ENCODE results near the gene TBX15.
"Not testable (repeated sequence)": the region's sequence is repeated elsewhere in the genome, so short reads cannot be mapped to it uniquely, and the experiment has no call there.

The TBX15 gene

DNA sequence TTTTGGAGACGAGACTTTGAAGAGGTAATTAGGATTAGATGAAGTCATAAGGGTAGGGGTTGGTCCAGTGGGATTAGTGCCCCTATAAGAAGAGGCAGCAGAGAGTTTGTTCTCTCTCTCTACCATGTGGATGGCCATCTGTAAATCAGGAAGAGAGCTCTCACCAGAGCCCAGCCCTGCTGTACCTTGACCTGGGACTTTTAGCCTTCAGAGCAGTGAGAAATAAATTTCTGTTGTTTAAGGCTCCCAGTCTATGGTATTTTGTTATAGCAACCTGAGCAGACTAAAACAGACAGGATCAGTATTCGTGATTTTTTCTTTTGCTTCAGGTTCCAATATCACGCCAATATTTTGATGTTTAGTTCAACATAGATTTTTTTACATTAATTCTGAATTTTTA lies 30.0 kb downstream of the TBX15 start:
- DNase-seq, result no peak

DNA sequence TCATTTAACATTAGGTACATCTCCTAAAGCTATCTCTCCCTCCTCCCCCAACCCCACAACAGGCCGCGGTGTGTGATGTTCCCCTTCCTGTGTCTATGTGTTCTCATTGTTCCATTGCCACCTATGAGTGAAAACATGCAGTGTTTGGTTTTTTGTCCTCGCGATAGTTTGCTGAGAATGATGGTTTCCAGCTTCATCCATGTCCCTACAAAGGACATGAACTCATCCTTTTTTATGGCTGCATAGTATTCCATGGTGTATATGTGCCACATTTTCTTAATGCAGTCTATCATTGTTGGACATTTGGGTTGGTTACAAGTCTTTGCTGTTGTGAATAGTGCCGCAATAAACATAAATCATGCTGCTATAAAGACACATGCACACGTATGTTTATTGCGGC lies 30.6 kb downstream of the TBX15 start:
- not testable (repeated sequence) for DNase-seq

GRCh38 chr1:118954301-118954905 lies 33.7 kb downstream of the TBX15 start:
- DNase-seq, result no peak

GRCh38 chr1:118951270-118951936 lies 36.7 kb downstream of the TBX15 start:
- DNase-seq, result no peak

GRCh38 chr1:118949315-118949714 lies 38.8 kb downstream of the TBX15 start:
- no peak for DNase-seq

DNA sequence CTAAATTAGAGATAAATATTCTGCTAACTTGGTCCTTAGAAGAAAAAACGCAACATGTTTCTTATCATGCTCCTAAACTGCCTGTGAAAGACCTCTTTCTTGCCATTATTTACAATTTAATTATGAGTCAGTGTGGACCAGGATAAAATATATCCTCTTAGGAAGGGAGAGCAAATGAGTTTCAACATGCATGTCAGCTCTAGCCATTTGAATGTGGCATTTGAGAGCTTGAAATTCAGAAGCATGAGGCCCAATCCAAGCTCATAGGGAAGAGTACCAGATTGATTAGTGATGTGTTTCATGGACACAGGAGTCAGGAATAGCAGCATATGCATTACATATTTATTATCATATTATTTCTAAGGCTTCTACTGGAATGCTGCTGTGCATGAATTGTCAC lies 39.3 kb downstream of the TBX15 start:
- no peak for DNase-seq

GRCh38 chr1:118948351-118948750 lies 39.8 kb downstream of the TBX15 start:
- no peak for DNase-seq

DNA sequence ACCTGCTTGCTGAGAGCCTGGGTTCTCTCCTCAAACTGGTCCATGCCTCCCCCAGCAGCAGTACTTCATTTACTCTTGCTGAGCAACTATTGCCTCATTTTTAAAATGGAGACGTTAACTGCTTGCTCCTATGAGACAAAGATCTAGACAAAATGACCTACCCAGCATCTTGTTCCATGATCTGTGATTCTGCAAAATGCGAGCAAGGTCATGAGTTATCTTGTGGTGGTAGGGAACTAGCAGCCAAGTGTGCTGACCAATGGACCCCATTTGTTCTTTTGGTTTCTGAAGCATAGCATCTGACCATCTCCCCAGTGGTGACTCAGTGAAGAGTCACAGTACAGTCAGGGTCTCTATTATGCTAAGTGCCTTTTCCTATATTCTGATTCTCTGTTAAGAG lies 40.4 kb downstream of the TBX15 start:
- DNase-seq, result no peak

DNA sequence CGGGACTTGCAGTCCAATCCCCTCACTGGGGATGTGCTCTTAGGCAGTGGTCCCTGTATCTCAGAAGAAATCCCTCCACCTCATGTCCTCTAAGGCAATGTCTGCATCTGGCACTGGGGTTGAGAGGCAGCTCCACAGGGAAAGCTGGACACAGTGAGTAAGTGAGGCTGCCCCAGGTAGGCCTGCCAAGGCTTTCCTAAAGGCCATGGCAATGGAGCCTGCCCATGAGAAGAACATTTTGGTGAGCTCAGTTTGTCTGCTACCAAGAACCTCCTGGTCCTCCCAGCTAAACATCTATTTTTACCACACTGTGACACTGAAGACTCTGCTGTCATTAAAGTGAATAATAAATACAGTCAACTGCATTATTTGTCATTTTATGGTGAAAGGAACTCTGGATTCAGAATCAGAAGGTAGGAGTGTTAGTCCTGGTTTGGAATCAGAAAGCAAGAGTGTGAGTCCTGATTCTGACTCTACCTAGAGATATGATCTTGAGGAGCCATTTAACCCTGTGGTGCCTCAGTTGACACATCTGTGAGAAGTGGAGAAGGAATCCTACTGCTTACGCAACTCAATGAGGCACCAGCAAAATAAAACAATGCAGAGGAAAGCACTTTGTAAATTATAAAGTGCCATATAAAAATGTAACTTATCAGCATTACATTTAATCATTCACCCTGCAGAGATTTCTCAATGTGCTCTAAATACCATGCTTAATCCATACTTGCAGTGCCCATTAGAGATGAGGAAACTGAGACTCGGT lies 41.0 kb downstream of the TBX15 start:
- no peak for DNase-seq

- no peak for DNase-seq
Observed at GRCh38 chr1:118945489-118945888, 42.7 kb downstream of the TBX15 start.

- DNase-seq, result no peak
Observed at GRCh38 chr1:118944546-118944945, 43.6 kb downstream of the TBX15 start.

DNA sequence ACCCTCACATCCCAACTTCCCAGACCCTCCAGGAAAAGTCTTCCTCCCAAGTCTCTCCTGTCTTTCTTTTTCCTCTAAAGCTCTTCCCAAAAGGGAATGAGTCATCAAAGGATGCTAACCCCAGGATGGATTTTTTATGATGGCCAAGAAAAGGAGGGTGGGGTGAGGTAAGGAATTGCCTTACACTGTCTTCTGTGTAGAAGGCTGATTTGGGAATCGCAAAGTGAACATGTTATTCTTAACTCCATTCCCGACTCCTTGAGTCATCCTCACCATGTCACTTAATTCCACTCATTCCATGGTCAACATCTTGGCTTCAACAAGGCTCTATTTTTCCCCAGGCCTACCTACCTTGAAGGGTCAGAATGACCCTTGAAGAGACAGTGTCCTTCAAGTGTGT lies 44.0 kb downstream of the TBX15 start:
- no peak for DNase-seq

GRCh38 chr1:118940957-118941356 lies 47.2 kb downstream of the TBX15 start:
- no peak for DNase-seq

GRCh38 chr1:118937413-118938072 lies 50.6 kb downstream of the TBX15 start:
- DNase-seq, result no peak

DNA sequence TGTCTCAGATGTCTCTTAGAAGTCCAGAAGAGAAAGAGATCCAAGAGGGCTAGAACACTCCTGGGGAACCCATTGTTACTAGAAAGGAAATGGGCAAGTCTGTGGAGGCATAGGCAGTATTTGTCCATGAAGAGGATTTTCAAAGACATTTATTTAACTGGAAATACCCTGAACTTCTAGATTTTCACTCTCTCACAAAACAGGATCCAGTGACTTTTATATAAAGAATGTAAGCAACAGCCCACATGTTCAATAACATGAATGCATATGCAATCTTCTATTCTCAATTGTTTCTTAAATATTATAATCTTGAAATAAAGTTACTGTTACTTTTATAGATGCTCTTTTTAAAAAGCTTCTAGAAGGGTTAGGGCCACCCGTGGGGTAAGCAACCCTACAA lies 53.4 kb downstream of the TBX15 start:
- DNase-seq, result no peak

DNA sequence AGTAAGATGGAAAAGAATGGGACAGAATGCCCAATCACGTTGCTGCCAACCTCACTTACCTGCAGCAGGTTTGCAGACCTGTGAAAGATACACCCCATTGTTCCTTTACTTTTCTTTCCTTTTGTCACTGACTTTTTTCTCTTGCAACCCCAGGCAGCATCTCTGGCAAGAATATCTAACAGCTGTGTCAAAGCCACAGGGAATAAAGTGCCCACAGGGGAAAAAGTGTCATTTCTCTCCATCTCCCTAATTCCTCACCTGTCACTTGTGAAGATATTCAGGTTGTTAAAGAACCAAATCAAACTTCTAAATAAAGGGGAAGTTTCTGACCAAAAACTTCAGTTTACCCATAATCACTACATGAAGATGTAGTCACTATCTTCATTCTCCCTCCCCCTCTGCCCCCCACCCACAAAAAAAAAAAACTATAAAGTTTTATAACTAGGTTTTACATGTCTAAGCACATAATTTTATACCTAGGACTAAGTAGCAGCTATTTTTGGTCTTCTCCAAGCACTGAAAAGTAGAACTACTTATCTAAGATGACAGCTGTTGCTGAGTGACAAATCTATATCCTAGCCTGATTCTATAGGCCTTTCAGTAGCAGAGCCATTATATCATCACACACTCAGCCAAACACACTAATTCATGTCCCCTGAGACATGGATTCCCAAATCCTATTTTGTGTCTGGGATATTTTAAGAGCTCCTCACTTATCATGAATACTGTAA lies 54.9 kb downstream of the TBX15 start:
- DNase-seq, result no peak

DNA sequence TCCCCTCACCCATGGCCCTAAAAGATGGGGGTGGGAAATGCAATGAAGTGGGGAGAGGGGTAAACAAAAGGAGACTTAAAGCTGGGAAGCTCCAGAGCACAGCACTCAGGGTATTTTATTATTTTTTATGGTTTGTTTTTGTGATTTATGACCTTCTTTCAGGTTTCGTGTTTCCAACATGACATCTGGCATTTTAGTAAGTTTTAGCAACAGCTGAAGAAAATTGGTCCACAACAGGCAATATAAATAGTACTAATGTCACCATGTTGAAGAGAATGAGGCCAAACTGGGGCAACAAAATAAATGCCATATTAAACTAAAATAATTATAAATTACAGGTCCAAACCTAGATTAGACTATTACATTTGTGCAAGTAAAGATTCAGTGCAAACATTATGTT lies 56.3 kb downstream of the TBX15 start:
- DNase-seq, result no peak

- DNase-seq, result no peak
Observed at GRCh38 chr1:118928739-118929554, 59.2 kb downstream of the TBX15 start.

GRCh38 chr1:118927427-118928187 lies 60.5 kb downstream of the TBX15 start:
- no peak for DNase-seq

DNA sequence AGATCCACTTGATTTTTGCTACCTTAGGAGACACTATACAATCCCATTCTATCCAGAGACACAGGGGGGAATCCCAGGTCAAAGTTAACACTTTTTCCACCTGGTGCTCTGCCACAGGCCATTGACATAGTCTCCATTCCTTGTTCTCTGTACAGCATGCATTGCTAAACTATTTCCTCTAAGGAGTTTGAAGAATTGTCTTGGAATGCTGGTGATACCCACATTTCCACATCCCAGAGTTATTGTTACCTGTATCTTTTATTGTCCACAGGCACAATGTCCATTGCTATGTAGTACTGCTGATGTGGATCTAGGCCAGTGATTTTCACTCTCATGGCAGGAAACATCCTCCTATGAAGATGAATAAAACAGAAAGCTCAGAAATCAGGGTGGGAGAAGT lies 61.9 kb downstream of the TBX15 start:
- no peak for DNase-seq

DNA sequence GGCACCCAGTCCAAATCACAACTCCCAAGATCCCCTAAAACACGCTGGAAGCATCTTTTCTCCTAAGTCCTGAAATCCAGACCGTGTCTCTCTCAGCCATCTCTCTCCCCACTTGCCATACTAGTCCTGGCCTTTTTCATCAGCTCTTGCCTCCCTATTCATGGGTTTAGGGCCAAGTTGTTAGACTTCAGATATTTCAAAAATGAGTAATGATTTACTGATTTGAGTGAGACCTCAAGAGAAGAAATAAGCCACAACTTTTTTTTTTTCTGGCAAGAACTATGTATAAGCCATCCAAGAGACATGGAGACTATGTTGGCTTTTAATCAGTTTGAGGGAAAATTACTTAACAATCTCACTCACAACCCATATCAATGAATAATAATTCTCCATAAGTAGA lies 62.5 kb downstream of the TBX15 start:
- DNase-seq, result no peak
